ENCODE measurements around the gene GPD1L. TPM values are rescaled to one million over a fixed set of nuclear protein-coding genes. Genes with fewer than 3 reads are reported as not detected.
"Not testable (repeated sequence)": the region's sequence is repeated elsewhere in the genome, so short reads cannot be mapped to it uniquely, and the experiment has no call there.

GPD1L gene
- total RNA-seq, 1 donor from 2014 or later, result 54.3 TPM

DNA sequence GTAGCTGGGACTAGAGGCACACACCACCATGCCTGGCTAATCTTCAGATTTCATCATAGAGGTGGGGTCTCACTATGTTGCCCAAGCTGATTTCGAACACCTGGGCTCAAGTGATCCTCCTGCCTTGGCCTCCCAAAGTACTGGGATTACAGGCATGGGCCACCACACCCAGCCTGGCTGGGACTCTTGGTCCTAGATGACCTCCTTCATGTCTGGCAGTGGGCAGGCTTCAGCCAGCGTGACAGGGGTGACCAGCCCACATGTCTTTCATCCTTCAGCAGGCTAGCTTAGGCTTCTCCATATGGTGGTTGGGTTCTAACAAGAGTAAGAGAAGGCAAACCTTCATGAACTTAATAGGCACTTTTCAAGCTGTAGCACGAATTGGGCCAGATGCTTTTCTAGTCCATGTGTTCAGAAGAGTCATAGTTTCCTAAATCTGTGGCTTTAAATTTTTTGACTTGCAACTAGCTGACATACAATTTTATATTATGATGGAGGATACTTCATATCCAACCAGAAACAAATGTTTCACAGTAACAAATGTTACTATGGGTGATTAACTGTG lies 7.6 kb downstream of the GPD1L start:
- Histone ChIP-seq H3K27ac (ENCODE audit: low read depth, low read length) (no peak overlapping the region), H3K27me3 (ENCODE audit: control insufficient read depth in 3 of 3, insufficient read depth in 3 of 3, low read length in 3 of 3) (no peaks in the 10 kb centered on the region), H3K4me1 (ENCODE audit: control insufficient read depth in 3 of 3, insufficient read depth in 3 of 3, low read length in 3 of 3) (peaks cover 27 to 56% (median 50%) of the 10 kb centered on the region in 3 donors), H3K36me3 (ENCODE audit: control insufficient read depth in 3 of 3, insufficient read depth in 3 of 3, low read length in 3 of 3) (no peaks in the 10 kb centered on the region), H3K9me3 (ENCODE audit: control insufficient read depth in 3 of 3, low read length in 3 of 3) (no peaks in the 10 kb centered on the region), H3K4me3 (ENCODE audit: low read length in 3 of 3) (no peak overlapping the region), H3K9ac (ENCODE audit: low read depth in 1 of 3, low read length in 3 of 3) (no peak overlapping the region)

DNA sequence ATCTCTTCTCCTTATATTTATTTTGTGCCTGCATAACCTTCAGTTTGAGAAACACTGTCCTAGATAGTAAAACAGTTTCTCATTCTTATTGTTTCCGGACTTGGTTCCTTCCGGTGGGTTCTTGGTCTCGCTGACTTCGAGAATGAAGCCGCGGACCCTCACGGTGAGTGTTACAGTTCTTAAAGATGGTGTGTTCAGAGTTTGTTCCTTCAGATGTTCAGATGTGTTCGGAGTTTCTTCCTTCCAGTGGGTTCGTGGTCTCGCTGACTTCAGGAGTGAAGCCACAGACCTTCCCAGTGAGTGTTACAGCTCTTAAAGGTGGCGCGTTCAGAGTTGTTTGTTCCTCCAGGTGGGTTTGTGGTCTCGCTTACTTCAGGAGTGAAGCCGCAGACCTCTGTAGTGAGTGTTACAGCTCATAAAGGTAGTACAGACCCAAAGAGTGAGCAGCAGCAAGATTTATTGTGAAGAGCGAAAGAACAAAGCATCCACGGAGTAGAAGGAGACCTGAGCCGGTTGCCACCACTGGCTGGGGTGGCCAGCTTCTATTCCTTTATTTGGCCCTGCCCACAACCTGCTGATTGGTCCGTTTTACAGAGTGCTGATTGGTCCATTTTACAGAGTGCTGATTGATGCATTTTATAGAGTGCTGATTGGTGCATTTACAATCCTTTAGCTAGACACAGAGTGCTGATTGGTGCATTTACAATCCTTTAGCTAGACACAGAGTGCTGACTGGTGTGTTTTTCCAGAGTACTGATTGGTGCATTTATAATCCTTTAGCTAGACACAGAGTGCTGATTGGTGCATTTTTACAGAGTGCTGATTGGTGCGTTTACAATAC lies 8.3 kb downstream of the GPD1L start:
- not testable (repeated sequence) for H3K27ac ChIP-seq (ENCODE audit: low read depth, low read length); H3K4me3 ChIP-seq (ENCODE audit: low read length in 3 of 3); H3K9me3 ChIP-seq (ENCODE audit: control insufficient read depth in 3 of 3, low read length in 3 of 3); H3K36me3 ChIP-seq (ENCODE audit: control insufficient read depth in 3 of 3, insufficient read depth in 3 of 3, low read length in 3 of 3); H3K27me3 ChIP-seq (ENCODE audit: control insufficient read depth in 3 of 3, insufficient read depth in 3 of 3, low read length in 3 of 3); H3K9ac ChIP-seq (ENCODE audit: low read depth in 1 of 3, low read length in 3 of 3)
- H3K4me1 ChIP-seq (ENCODE audit: control insufficient read depth in 3 of 3, insufficient read depth in 3 of 3, low read length in 3 of 3), result peaks cover 25 to 51% (median 46%) of the 10 kb centered on the region in 3 donors

DNA sequence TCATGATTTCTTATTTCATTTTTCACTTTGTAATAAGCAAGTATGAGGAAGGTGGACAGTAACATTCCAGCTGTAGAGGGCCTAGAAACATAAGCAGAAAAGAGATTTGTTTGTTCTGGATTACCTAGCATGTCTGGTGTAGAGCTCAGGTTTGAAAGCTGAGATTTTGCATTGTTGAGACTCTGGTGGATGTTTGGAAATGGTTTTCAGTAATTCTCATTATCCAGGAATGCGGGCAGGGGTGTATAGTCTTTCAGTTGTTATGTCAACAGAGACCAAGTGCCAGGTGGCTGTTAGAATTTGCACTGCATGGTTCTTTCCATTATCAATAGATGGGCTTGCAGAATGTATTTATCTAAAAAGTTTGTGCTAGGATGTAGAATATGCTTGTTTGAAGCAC lies 10.9 kb downstream of the GPD1L start:
- peaks cover 13 to 36% (median 29%) of the 10 kb centered on the region in 3 donors for H3K4me1 ChIP-seq (ENCODE audit: control insufficient read depth in 3 of 3, insufficient read depth in 3 of 3, low read length in 3 of 3)
- no peak overlapping the region for H3K9ac ChIP-seq (ENCODE audit: low read depth in 1 of 3, low read length in 3 of 3)
- H3K9me3 ChIP-seq (ENCODE audit: control insufficient read depth in 3 of 3, low read length in 3 of 3), result no peaks in the 10 kb centered on the region
- H3K36me3 ChIP-seq (ENCODE audit: control insufficient read depth in 3 of 3, insufficient read depth in 3 of 3, low read length in 3 of 3), result no peaks in the 10 kb centered on the region
- no peak overlapping the region for H3K27ac ChIP-seq (ENCODE audit: low read depth, low read length)
- H3K4me3 ChIP-seq (ENCODE audit: low read length in 3 of 3), result no peak overlapping the region
- no peaks in the 10 kb centered on the region for H3K27me3 ChIP-seq (ENCODE audit: control insufficient read depth in 3 of 3, insufficient read depth in 3 of 3, low read length in 3 of 3)

GRCh38 chr3:32118215-32118614 lies 11.8 kb downstream of the GPD1L start:
- Histone ChIP-seq H3K27me3 (ENCODE audit: control insufficient read depth in 3 of 3, insufficient read depth in 3 of 3, low read length in 3 of 3) (no peaks in the 10 kb centered on the region), H3K9ac (ENCODE audit: low read depth in 1 of 3, low read length in 3 of 3) (no peak overlapping the region), H3K36me3 (ENCODE audit: control insufficient read depth in 3 of 3, insufficient read depth in 3 of 3, low read length in 3 of 3) (no peaks in the 10 kb centered on the region), H3K4me3 (ENCODE audit: low read length in 3 of 3) (no peak overlapping the region), H3K9me3 (ENCODE audit: control insufficient read depth in 3 of 3, low read length in 3 of 3) (no peaks in the 10 kb centered on the region), H3K4me1 (ENCODE audit: control insufficient read depth in 3 of 3, insufficient read depth in 3 of 3, low read length in 3 of 3) (peaks cover 13 to 35% (median 29%) of the 10 kb centered on the region in 3 donors), H3K27ac (ENCODE audit: low read depth, low read length) (no peak overlapping the region)

DNA sequence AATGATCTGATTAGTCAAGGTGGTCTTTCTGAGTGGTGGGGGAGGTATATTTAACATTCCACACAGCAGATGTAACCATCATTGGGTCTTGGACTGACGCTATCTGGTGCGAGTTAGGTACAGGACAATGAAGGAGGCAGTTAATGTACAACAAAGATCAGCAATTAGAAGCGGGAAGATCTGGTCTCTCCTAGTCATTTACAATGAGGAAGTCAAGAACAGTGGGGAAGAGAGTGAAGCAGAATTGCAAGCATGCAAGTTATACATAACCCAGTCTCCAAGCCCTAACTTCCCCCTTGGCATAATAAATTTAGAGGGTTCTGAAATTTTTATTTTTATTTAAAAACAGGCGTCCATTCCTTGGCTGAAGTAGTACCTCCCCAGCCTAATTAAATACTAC lies 14.1 kb downstream of the GPD1L start:
- Histone ChIP-seq H3K4me3 (ENCODE audit: low read length in 3 of 3) (no peak overlapping the region), H3K27me3 (ENCODE audit: control insufficient read depth in 3 of 3, insufficient read depth in 3 of 3, low read length in 3 of 3) (no peaks in the 10 kb centered on the region), H3K4me1 (ENCODE audit: control insufficient read depth in 3 of 3, insufficient read depth in 3 of 3, low read length in 3 of 3) (peaks cover 13 to 34% (median 31%) of the 10 kb centered on the region in 3 donors), H3K27ac (ENCODE audit: low read depth, low read length) (no peak overlapping the region), H3K9me3 (ENCODE audit: control insufficient read depth in 3 of 3, low read length in 3 of 3) (no peaks in the 10 kb centered on the region), H3K9ac (ENCODE audit: low read depth in 1 of 3, low read length in 3 of 3) (no peak overlapping the region), H3K36me3 (ENCODE audit: control insufficient read depth in 3 of 3, insufficient read depth in 3 of 3, low read length in 3 of 3) (no peaks in the 10 kb centered on the region)

DNA sequence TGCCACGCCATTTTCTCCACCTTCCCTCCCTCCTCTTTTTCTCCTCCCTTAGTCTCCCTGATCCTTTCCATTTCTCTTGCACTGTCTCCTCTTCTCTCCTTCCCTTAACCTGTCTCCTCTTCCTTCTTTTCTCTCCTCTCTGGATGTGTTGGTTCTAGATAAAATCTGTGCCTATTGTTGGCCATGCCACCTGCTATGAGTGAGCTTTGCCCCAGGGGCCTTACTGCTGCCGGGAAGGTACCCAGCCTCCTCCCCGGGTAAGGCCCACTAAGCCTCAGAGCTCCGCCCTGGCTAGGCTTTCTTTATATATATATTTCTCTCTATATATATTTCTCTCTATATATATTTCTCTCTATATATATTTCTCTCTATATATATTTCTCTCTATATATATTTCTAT lies 14.7 kb downstream of the GPD1L start:
- Histone ChIP-seq H3K27me3 (ENCODE audit: control insufficient read depth in 3 of 3, insufficient read depth in 3 of 3, low read length in 3 of 3) (no peaks in the 10 kb centered on the region), H3K36me3 (ENCODE audit: control insufficient read depth in 3 of 3, insufficient read depth in 3 of 3, low read length in 3 of 3) (no peaks in the 10 kb centered on the region), H3K4me1 (ENCODE audit: control insufficient read depth in 3 of 3, insufficient read depth in 3 of 3, low read length in 3 of 3) (peaks cover 13 to 40% (median 32%) of the 10 kb centered on the region in 3 donors), H3K27ac (ENCODE audit: low read depth, low read length) (no peak overlapping the region), H3K9me3 (ENCODE audit: control insufficient read depth in 3 of 3, low read length in 3 of 3) (no peaks in the 10 kb centered on the region), H3K9ac (ENCODE audit: low read depth in 1 of 3, low read length in 3 of 3) (no peak overlapping the region), H3K4me3 (ENCODE audit: low read length in 3 of 3) (no peak overlapping the region)

DNA sequence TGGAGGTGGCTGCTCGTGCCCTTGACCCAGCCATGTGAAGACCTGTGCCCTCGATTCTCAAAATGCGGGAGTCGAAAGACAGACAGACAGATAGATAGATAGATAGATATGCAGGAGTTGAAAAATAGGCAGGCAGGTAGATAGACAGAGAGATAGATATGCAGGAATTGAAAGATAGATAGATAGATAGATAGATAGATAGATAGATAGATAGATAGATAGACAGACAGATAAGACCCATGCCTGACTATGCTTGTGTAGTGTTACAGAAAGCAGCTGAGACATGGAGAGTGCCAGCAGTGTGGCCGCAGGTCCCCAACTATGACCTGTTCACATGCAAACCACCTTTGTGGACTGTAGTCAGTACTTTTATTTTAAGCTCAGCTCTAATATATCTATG lies 17.2 kb downstream of the GPD1L start:
- Histone ChIP-seq H3K4me1 (ENCODE audit: control insufficient read depth in 3 of 3, insufficient read depth in 3 of 3, low read length in 3 of 3) (peaks cover 18 to 48% (median 35%) of the 10 kb centered on the region in 3 donors), H3K27ac (ENCODE audit: low read depth, low read length) (no peak overlapping the region), H3K36me3 (ENCODE audit: control insufficient read depth in 3 of 3, insufficient read depth in 3 of 3, low read length in 3 of 3) (no peaks in the 10 kb centered on the region)

DNA sequence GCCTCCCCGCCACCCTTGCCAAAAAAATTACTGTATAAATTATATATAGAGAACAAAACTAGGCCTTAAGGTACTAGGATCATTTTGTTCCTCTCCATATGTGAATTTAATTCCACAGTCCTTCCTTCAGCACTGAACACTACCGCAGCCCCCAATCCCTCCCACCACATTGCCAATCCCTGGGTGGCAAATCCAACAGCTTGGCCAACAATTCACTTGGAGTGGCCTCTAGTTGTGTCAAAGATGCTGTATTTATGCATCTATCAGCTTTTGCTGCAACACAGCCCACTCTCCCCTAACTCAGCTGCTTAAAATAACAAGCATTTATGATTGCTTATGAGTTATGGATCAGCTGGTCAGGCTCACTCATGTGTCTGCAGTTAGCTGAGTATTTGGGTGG lies 18.6 kb downstream of the GPD1L start:
- no peak overlapping the region for H3K27ac ChIP-seq (ENCODE audit: low read depth, low read length)
- H3K4me1 ChIP-seq (ENCODE audit: control insufficient read depth in 3 of 3, insufficient read depth in 3 of 3, low read length in 3 of 3), result peaks cover 13 to 44% (median 29%) of the 10 kb centered on the region in 3 donors
- no peak overlapping the region for H3K4me3 ChIP-seq (ENCODE audit: low read length in 3 of 3)
- no peaks in the 10 kb centered on the region for H3K27me3 ChIP-seq (ENCODE audit: control insufficient read depth in 3 of 3, insufficient read depth in 3 of 3, low read length in 3 of 3)
- peaks cover 0 to 3% (median 0%) of the 10 kb centered on the region in 3 donors for H3K36me3 ChIP-seq (ENCODE audit: control insufficient read depth in 3 of 3, insufficient read depth in 3 of 3, low read length in 3 of 3)
- H3K9ac ChIP-seq (ENCODE audit: low read depth in 1 of 3, low read length in 3 of 3), result no peak overlapping the region
- no peaks in the 10 kb centered on the region for H3K9me3 ChIP-seq (ENCODE audit: control insufficient read depth in 3 of 3, low read length in 3 of 3)

More for the DNA sequence above, 17.2 kb downstream of the GPD1L start:
- no peaks in the 10 kb centered on the region for H3K9me3 ChIP-seq (ENCODE audit: control insufficient read depth in 3 of 3, low read length in 3 of 3)
- no peak overlapping the region for H3K4me3 ChIP-seq (ENCODE audit: low read length in 3 of 3)
- H3K9ac ChIP-seq (ENCODE audit: low read depth in 1 of 3, low read length in 3 of 3), result no peak overlapping the region
- no peaks in the 10 kb centered on the region for H3K27me3 ChIP-seq (ENCODE audit: control insufficient read depth in 3 of 3, insufficient read depth in 3 of 3, low read length in 3 of 3)

DNA sequence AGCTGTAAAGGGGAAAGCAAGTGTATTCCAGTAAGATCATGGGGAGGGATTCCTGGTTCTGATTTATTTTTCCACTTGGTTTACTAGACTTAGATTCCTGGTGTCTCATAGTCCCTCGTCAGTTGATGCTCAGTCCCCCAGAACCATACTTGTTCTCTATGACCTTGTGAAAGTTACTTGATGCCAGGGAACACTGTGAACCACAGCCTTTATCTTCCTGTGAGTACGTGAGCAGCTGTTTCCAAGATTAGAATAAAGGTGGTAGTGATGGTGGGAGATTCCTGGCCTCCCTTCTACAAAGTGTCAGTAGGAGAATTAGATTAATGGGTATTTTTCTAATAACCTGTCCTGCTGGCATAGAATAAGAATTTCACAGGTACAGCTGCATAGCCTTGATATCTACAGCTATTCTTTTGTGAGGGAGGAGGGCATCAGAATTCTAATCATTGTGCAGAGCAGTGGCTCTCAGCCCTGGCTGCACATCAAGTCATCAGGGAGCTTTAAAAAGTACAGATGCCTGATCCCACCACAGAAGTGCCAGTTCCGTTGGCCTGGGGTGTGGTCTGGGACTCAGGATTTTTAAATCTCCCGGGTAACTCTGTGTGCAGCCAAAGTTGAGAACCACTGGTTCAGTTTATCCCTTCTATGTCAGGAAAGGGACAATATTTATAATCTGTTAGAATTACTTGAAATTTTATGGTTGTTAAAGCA lies 20.0 kb downstream of the GPD1L start:
- Histone ChIP-seq H3K4me3 (ENCODE audit: low read length in 3 of 3) (no peak overlapping the region), H3K36me3 (ENCODE audit: control insufficient read depth in 3 of 3, insufficient read depth in 3 of 3, low read length in 3 of 3) (peaks cover 0 to 9% (median 7%) of the 10 kb centered on the region in 3 donors), H3K27ac (ENCODE audit: low read depth, low read length) (no peak overlapping the region), H3K27me3 (ENCODE audit: control insufficient read depth in 3 of 3, insufficient read depth in 3 of 3, low read length in 3 of 3) (no peaks in the 10 kb centered on the region), H3K9me3 (ENCODE audit: control insufficient read depth in 3 of 3, low read length in 3 of 3) (no peaks in the 10 kb centered on the region), H3K9ac (ENCODE audit: low read depth in 1 of 3, low read length in 3 of 3) (peak overlapping the region in 2 of 3 donors; percentile 20 to 33), H3K4me1 (ENCODE audit: control insufficient read depth in 3 of 3, insufficient read depth in 3 of 3, low read length in 3 of 3) (peaks cover 13 to 39% (median 23%) of the 10 kb centered on the region in 3 donors)
